ENCODE data around the gene LSM14B. TPM values are rescaled to one million over a fixed set of nuclear protein-coding genes. Genes with fewer than 3 reads are reported as not detected.

LSM14B gene
- total RNA-seq, 1 donor from 2014 or later = 27.6 TPM

DNA sequence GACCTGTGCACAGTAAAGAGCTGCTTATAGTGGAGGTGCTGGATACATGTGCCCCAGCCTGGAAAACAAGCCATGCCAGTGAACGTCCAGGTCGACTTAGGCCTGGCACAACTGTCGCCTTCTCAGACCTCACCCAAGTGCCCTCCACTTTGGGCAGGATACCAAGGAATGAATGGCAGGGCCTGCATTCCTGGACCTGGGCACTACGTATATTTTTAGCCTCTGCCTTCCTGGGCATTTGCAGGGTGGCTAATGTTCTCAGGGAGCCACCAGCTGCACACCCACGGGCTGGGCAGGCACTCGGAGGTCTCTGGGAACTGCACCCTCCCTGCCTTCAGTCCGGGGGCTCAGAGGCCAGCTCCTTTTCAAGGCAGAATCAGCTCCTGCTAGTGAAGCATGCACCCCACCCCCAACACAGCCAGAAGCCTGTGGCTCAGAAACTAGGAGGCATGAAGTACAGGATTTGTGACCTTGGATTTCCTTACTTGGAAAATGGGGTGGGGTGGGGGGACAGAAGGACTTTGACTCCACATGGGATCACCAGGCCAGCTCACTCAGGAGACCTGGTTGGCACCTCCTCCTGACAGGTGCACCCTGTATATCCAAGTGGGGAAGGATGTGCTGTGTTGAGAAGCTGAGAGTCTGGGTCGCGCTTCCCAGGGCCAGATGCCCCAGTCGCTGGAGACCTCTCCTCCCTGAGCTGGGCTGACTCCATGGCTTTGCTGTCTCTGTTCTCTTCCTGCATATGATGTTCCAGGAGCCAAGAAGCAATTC is 2.5 kb upstream of the LSM14B start:
- TF ChIP-seq, protein P1, sequence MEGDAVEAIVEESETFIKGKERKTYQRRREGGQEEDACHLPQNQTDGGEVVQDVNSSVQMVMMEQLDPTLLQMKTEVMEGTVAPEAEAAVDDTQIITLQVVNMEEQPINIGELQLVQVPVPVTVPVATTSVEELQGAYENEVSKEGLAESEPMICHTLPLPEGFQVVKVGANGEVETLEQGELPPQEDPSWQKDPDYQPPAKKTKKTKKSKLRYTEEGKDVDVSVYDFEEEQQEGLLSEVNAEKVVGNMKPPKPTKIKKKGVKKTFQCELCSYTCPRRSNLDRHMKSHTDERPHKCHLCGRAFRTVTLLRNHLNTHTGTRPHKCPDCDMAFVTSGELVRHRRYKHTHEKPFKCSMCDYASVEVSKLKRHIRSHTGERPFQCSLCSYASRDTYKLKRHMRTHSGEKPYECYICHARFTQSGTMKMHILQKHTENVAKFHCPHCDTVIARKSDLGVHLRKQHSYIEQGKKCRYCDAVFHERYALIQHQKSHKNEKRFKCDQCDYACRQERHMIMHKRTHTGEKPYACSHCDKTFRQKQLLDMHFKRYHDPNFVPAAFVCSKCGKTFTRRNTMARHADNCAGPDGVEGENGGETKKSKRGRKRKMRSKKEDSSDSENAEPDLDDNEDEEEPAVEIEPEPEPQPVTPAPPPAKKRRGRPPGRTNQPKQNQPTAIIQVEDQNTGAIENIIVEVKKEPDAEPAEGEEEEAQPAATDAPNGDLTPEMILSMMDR (IDR thresholded peaks at IDR 0.05) = no peak
- Histone ChIP-seq H3K4me3 (no peak overlapping the region), H3K4me1 (peaks cover 0 to 26% of the 10 kb centered on the region in 2 donors), H3K36me3 (no peaks in the 10 kb centered on the region), H3K27me3 (no peaks in the 10 kb centered on the region), H3K27ac (peak overlapping the region; percentile 97 to 98), H3K9me3 (no peaks in the 10 kb centered on the region)
- intact Hi-C loops (cut with DNase I) = loop anchor here (1.0 to 5.0 kb wide), 3 partner anchors 53 to 1153 kb away; partner anchors contain the start of gene ARFGAP1
- no peak for DNase-seq (ENCODE audit: low spot score in 2 of 2)

GRCh38 chr20:62120365-62120762 is 1.9 kb upstream of the LSM14B start:
- intact Hi-C loops (cut with DNase I) = loop anchor here (1.0 to 5.0 kb wide), 3 partner anchors 54 to 1152 kb away; partner anchors contain the start of gene ARFGAP1

GRCh38 chr20:62120990-62121775 is 1.1 kb upstream of the LSM14B start:
- intact Hi-C loops (cut with DNase I) = loop anchor here (1.0 to 5.0 kb wide), 3 partner anchors 55 to 1151 kb away; partner anchors contain the start of gene ARFGAP1
- peaks cover 6 to 12% of the 10 kb centered on the region in 2 donors for H3K36me3 ChIP-seq

More at GRCh38 chr20:62120365-62120762, 1.9 kb upstream of the LSM14B start:
- H3K36me3 ChIP-seq = peaks cover 4 to 5% of the 10 kb centered on the region in 2 donors
- H3K27ac ChIP-seq = peak overlapping the region; percentile 97 to 98
- H3K27me3 ChIP-seq = no peaks in the 10 kb centered on the region
- DNase-seq (ENCODE audit: low spot score in 2 of 2) = no peak
- peaks cover 0 to 26% of the 10 kb centered on the region in 2 donors for H3K4me1 ChIP-seq
- no peak overlapping the region for H3K4me3 ChIP-seq
- H3K9me3 ChIP-seq = no peaks in the 10 kb centered on the region
- TF ChIP-seq, protein P1 (IDR thresholded peaks at IDR 0.05) = no peak

GRCh38 chr20:62122654-62123449 is 577 bp downstream of the LSM14B start:
- TF ChIP-seq, protein P1 (IDR thresholded peaks at IDR 0.05) = no peak
- intact Hi-C loops (cut with DNase I) = loop anchor here (1.0 to 5.0 kb wide), 5 partner anchors 20 to 1149 kb away; partner anchors contain the start of genes ARFGAP1, MTG2, OSBPL2 and PSMA7

More at GRCh38 chr20:62120990-62121775, 1.1 kb upstream of the LSM14B start:
- H3K27me3 ChIP-seq = no peaks in the 10 kb centered on the region
- TF ChIP-seq, protein P1 (IDR thresholded peaks at IDR 0.05) = no peak
- peak overlapping the region; percentile 70 to 71 for H3K4me3 ChIP-seq
- DNase-seq (ENCODE audit: low spot score in 2 of 2) = peak in 1 of 2 donors; percentile 80
- peaks cover 0 to 26% of the 10 kb centered on the region in 2 donors for H3K4me1 ChIP-seq
- no peaks in the 10 kb centered on the region for H3K9me3 ChIP-seq
- peak overlapping the region; percentile 97 to 98 for H3K27ac ChIP-seq

More at GRCh38 chr20:62122654-62123449, 577 bp downstream of the LSM14B start:
- Histone ChIP-seq H3K9me3 (no peaks in the 10 kb centered on the region), H3K27me3 (no peaks in the 10 kb centered on the region), H3K36me3 (peaks cover 22 to 27% of the 10 kb centered on the region in 2 donors), H3K27ac (peak overlapping the region; percentile 71 to 98), H3K4me3 (peak overlapping the region; percentile 70 to 84), H3K4me1 (peaks cover 0 to 26% of the 10 kb centered on the region in 2 donors)
- no peak for DNase-seq (ENCODE audit: low spot score in 2 of 2)
